Limb (tissue), 2 donors: ENCODE measurements around the gene FCN1.

ENCODE experiments used
- DNase-seq, 2 donors: peaks; one replicate each; pipeline ENCODE4 v3.0.0-alpha.2; 2016; ENCODE audit errors: extremely low spot score in 2 of 2

FCN1 gene

DNA sequence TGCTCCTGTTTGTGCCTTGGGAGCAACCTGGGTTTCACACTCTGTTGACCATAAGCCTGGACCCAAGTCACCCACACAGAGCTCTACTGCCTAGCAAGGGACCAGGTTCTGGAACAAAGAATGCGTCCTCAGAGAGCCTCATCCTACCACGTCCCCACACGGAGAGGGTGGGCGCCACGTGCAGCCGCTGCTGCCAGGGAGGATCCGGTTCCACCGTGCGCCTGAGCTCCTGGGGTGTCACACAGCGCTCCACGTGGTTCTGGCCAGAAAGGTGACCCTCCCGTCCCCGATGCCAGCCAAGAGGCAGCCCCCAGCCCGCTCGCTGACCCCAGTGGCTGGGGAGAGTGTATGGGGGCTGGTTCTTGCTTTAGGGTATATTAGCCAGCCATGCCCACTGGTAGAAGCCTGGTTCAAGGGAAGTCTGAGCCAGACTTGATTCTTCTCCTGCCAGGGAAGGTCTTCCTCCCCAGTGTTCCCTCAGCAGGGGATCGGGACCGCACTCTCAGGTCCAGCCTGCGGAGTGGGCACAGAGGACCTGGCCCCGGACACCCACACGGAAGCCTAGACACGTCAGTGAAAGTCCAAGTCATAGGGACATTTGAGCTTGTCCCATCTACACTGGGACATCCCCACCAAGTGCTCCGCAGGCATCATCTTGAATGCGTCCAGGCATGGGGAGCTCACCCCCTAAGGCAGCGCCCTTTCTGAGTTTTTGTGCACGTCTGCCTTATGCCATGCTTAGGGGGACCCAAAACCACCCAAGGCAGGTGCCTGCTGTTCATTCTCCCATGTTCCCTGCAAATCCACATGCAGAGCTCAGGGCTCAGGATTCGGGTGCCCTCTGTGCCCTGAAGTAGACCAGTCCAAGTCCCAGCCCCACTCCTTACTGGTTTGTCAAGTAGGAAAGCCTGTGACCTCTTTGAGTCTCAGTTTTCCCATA, 2.4 kb downstream of the FCN1 start:
- DNase-seq = peak in 1 of 2 donors; percentile 19

DNA sequence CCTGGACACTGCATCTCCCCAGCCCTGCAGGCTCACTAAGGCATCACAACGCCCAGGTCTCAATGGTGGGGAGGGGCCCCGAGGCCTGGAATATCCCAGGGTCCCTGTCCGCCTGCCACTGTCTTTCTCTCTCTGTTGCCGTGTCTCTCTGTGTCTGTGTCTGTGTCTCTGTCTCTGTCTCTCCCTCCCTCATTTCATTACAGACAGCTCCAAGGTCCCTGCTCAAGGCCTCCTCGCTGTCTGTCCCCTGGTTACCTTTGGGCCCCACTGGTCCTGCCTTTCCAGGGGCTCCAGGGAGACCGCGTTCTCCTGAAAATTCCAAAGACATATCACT, 3.2 kb downstream of the FCN1 start:
- DNase-seq = no peak

DNA sequence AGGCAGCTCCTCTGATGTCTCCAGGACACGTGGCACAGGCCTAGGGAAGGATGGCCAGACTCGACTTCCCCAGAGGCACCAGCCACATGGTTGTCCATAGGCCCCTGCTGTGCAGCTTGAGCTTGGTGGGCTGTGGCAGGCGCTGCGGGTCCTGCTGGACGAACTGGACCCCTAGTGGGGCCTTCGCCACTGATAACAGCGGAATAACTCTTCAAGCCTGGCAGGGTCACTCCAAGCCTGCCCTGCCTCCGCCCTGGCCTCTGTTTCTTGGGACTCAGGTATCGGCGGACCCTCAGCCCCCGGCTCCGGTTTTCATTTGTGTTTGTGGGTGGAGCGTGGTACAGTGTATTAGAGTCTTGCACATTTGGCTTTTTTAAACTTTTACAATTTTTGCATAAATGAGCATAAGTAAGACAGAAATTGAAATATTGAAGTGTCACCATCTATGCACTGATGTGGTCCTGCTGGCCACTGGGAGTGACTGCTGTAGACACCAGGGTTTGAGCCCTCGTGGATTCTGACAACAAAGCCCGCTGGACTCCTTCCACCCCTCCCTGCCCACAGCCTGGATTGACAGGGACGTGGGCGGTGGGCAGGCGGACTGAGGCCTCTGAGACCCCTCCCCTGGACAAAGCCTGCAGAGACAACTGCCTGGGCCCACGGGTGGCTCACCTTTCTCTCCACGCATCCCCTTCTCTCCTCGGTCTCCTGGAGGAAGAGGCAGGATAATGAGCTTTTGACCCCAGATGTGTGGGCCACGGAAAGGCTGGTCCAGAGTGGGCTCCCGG, 3.8 kb downstream of the FCN1 start:
- DNase-seq = peak in 1 of 2 donors; percentile 11

DNA sequence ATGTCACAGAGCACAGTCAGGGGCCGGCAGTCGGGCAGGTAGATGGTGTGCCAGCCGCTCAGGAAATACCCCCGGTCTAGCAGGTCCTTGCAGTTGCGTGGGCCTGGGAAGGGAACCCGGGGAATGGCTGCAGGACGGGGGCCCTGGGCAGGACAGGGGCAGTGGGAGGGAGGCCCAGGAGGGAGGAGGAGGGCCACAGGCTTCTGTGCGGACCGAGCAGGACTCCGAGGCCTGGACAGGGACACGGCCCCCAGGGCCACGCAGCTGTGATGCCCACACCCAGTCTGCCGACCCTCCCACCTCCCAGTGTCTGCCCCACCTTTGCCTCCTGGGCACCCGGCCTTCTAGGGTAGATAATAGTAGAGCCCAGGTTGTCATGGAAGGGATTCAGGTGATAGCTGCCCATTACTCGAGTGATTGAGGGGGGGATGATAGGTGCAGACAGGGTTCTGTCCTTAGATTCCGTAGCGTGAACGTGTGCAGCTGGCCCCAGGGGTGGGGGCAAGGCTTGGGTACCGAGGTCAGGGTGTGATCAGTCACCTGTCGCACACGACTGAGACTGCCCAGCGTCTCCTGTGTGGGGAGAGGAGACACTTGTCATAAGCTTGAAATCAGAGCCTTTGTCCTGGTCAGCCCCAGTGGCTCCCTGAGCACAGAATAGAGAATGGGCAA, 4.5 kb downstream of the FCN1 start:
- DNase-seq = peak in 1 of 2 donors; percentile 17

DNA sequence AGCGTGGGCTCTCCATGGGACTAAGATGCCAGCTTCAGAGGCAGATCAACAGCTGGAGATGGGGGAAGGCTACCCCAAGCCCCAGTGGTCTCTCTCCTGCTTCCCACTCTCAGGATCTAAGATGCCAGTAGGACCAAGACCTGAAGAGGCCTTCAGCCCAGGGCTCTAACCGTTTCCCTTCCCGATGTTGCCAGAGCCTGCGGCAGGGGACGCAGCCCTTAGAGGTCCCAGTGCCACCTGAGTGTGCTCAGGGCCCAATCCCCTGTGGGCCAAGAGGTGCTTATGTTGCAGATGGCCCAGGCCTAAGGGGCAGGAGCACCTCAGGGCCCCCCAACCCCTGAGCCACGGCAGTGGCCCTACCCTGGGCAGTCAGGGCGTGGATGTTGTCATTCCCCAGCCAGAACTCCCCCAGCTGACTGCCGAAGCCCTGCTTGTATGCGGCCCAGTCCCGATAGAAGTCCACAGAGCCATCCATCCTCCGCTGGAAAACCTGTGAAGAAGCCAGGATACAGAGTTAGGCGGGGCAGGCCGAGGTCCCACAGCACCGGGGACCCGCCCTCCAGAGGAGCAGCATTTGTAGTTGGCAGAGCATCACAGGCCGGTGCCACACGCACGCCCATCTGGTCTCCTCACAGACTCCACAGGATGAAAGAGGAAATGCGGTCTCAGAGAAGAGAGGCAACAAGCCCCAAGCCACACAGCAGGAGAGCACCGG, 5.4 kb downstream of the FCN1 start:
- peak in 1 of 2 donors; percentile 10 for DNase-seq

DNA sequence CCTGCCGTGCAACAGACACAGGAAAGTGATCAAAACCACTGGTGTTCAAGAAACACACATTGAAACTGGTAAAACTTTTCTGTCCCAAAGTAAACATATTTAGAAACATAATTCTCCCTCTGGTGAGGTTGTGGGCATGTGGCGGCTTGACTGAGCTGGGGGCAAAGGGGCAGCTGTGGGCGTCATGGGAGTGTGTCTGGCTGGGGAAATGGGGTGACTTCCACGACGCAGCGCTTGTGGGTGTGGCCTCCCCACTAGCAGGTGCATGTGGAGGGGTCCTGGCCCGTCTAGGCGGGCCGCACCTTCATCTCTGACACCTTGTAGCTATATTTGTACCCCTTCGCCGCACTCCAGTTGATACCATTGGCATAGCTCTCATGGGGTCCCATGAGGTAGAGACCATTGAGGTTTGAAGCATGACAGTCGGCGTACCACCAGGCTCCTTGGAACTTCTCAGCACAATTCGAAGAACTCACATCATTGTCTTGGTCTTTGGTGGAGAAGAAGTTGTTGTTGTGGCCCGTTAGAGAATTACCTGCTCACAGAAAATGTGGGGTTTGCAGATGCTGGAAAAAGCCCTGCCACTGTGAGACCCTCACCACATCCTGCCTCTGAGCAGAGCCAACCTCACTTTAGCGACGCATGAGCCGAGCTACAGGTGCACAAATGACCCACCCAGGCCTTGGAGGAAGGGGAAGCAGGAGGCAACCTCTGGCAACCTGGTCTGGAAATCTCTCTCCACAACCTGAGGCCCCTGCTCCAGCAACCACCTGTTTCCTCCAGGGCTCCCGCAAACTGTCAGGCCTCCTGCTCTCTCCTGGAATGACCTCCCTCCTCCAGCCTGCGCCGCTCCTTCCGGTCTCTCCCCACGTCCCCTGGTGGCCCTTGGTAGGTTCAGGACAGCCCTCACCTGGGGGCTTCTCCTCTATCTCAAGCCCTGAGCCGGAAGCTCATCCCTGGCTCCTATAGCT, 7.9 kb downstream of the FCN1 start:
- DNase-seq = no peak

DNA sequence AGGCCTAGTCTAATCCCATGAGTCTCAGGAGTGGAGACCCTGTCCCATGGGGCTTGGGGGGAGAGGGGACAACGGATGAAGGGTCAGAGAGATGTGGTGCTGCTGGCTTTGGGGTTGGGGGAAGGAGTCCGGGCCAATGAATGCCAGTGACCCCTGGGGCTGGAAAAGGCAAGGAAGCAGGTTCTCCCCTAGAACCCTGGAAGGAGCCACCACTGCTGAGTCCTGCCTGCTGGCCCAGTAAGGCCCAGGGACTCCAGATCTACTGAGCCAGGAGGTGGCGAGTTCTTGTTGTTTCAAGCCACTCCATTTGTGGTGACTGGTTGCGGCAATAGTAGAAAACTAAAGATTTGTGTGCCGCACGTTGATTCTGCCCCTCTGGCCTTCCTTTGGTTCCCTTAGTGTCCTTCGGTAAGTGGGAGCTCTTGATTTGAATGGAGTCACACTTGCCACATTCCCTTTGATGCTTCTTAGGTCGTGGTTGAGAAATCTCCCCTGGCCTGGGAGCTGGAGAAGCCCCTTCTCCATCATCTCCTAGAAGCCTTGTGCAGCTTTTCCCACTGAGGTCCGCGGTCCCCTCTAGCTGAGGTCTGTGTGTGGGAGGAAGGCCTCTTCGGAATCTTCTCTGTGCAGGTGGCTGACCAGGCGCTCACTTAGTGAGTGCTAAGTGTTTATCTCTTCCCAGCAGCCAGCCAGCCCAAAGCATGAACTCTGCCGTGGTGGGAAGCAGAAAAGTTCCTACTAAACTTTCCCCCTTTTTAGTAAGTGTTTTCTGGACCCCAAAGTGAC, 9.0 kb downstream of the FCN1 start:
- no peak for DNase-seq

DNA sequence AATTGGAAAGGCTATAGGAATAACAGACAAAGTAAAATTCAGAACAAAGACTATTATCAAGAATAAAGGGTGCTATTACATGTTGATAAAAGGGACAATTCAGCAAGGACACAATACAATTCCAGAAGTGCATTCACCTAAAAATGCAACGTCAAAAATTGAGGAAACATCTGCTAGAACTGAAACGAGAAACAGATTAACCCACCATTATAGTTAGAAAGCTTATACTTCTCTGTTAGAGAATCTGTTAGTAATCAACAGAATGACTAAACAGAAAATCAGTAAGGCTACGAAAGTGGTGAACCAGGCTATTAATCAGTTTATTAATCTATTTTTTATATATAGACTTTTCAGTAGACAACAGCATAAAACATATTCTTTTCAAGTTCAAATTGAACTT, 14.8 kb downstream of the FCN1 start:
- no peak for DNase-seq

DNA sequence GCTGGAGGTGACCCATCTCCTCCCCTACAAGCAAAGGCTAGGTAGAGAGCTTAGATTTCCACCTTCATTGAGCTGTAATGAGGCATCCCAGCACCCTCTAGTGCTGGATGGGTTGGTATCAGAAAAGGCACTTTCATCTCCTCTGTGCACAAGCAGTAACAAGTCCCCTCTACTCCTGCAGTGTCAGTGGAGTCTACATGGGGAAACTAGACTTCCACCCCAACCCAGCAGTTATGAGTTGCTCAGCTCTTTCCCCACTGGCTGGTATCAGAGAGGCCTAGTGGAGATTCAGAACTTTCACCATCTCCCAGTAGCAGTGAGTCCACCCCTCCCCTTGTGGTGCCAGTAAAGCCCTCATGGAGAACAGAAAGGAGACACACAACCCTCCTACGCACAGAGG, 17.9 kb downstream of the FCN1 start:
- DNase-seq = no peak

DNA sequence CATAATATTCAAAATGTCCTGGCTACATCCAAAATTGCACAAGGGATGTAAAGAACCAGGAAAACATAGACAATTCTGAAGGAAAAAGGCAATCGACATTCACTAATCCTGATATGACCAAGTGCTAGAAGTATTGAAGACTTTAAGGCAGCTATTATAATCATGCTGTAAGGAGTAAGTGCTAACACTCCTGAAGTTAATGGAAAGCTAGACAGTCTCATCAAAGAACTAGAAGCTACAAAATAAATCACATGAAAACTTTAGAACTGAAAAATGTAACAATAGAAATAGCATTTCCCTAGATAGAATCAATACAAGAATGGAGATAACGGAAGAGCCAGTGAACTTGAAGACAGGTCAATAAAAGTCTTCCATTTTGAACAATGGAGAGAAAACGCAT, 18.5 kb downstream of the FCN1 start:
- DNase-seq = no peak

DNA sequence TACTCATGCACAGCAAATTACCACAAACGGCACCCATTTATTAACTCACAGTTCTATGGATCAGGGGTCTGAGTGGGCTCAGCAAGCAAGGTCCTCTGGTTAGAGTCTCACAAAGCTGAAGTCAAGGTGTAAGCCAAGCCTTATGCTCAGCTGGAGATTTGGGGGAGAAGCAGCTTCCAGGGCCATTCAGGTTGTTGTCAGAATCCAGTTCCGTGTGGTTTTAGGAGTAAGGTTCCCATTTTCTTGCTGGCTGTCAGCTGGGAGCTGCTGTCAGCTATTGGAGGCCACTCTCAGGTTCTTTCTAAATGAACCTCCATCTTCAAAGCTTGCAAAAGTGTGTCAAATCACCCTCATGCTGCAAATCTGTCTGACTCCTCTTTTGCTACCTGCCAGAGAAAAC, 19.4 kb downstream of the FCN1 start:
- DNase-seq = no peak

DNA sequence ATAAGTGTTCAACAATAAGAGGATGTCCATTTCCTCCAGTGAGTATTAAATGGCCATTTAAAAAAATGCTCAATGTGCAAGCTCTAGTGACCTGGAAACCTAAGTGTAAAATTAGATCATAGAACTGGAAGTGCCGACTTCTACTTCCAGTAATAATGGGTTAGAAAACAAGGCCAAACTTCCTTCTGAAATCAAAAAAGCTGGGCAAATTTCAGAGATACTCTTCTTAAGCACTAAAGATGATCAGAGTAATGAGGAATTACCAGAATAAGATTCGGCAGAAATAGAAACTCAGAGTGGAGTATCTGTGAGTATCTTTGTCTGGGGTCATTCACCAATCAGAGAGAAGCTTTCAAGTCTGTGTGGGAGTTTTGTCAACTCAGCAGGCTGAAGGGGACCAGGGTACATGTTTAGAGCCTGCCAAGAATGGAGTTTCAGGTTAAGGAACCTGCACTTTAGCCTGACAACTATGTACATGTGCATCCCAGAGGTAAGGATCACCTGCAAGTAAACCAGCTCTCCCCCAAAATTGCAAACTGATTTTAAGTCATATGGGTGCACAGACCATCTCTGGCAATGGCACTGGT, 20.0 kb downstream of the FCN1 start:
- no peak for DNase-seq

DNA sequence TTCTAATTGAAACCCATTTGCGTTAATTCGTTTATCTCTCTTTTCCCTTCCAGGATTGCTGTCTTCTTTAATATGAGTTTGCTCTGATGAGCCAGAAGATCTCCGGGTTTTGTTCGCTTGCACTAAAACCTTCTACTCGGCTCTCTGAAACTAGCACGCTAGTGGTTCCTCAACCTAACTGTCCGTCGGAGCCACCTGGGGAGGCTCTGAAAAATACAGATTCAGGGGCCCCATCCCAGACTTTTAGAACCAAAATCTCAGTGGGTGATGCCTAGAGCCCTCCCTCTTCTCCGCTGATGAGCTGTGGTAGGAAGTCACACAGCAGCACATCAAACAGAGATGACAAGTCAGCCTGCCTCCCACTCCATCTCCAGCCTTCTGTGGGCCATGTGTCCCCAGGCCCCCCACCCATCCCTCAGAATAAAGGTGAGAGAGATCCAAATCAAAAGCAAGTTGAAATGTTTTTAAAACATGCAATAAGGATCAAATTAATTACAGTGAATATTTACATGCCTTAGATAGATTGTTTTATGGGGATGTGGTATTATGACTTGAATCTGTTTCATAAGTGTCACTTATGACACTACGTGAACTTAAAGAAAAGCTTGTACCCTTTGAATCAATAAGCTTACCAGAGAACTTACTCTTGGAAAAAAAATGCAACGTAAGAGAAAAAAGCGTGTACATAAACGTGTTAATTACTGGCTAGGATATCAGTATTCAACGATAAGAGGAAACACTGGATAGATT, 20.7 kb downstream of the FCN1 start:
- DNase-seq = no peak

DNA sequence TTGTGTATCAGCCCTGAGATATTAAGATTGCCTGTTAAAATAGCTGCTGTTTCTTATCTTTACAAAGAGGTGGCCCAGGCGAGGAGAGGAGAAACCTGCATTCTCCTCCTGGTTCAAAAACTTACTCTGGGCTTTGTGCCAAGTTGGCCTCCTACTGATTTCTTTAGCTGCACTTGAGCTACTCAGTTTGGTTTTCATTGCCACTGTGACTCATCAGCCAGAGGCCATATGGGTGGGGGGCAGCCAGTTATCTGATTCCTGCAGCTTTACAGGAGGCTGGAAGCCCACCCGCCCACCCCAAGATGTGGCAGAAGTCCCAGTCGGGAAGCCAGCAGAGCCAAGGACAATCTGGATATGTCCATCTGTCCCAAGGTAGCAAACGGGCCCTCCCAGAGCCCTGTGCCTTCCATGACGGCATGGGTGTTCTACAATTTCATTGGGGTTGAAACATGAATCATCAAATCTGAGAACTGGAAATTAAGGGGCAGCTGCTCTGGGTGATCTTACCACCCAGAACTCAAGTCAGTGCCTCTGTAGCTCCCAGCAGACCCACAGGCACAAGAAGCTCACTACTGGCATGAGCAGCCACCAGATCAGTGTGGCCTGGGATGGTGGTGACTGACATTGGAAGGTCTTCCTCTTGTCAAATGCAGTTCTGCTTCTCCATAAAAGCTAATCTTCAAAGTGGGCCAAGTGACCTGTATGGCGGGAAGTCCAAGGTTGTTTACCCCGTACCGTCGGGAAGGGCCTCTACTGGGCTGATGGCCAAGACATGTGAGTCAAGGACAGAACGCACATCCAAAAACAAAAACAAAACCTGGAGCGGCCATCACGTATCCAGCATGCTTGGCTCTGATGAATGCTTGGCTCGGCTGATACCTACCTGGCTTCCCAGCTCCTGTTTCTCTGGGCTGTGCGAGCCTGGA, 21.5 kb downstream of the FCN1 start:
- DNase-seq = peak; percentile 51 to 63

DNA sequence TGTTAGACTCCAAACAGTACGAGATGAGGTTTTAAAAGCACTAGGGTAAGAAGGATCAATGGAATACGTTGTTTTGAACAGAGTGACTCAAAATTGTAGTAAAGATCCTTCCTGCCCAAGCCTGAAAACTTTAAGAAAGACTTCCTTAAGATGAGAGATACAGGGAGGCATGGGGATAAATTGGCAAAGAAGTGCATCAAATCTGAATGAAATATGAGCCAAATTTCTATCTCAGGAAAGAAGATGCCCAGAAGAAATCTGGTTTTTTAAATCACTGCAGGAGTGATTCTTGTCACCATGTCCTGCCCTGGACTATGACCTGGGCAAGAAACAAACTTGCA, 22.2 kb downstream of the FCN1 start:
- no peak for DNase-seq

DNA sequence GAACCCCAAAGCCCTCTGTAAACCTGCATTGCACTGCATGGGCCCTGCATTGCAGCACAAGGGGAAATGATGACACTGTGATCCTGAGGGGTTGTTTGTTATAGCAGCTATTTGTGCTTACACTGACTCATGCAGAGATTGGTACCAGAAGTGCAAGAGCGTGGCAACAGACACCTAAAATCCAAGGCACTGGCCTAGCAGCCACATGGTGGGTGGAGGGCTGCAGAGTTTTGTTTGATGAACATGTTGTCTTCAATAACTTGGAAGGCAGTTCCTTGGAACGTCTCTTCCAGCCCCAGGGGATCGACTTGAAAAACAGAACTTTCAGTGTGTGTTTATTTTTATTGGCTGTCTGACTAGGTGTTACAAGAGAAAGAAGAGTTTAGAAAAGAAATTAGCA, 22.6 kb downstream of the FCN1 start:
- no peak for DNase-seq

DNA sequence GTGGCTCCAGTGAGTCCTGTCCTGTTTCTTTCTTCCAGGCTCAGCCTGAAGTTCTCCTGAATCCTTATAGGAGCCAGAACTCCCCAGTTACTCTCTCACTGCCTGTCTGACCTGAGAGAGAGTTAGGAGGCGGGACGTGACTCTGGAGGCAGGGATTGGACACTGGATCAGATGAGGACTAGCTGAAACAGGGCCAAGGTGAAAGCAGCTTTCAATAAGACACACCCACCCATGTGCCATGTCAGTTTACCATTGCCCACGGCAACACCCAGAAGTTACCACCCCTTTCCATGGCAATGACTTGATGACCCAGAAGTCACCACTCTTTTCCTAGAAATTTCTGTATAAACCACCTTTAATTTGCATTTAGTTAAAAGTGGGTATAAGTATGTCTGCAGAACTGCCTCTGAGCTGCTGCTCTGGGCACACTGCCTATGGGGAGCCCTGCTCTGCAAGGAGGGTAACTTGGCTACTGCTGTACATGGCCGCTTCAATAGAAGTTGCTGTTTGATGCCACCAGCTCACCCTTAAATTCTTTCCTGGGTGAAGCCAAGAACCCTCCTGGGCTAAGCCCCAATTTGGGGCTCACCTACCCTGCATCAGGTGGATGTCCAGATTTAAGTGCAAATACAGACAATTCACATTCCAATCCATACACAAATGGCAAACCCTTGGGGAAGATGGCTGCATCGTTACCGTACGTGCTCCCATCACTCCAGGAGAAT, 23.4 kb downstream of the FCN1 start:
- DNase-seq = no peak
